Activated CD4-positive, CD25-positive, alpha-beta regulatory T cell treated with anti-CD3 and anti-CD28 coated beads, Interleukin-2, amount 50 U/mL, for 16 hours (primary cell): ENCODE measurements around the gene NPAS3.

ENCODE experiments used
- DNase-seq: peaks from one replicate; pipeline ENCODE4 v3.0.0-alpha.2; 2020; ENCODE audit warnings: low read depth, low spot score

Gene NPAS3

DNA sequence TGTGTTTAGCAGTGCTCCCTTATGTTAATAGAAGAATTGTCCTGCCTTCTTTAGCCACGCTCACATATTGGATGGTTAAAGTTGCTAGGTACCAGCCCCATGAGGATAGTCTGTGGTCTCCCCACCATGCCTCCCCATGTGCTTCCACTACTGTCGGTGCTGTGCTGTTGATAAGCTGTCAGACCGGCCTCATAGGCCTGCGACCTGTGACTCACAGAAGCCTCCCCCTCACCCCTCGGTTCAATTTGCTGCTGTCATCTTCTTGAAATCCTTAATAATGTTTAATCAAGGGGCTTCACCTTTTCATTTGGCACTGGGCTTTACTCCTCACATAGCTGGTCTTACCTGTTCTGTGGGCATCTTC is 227.2 kb downstream of the NPAS3 start:
- no peak for DNase-seq

DNA sequence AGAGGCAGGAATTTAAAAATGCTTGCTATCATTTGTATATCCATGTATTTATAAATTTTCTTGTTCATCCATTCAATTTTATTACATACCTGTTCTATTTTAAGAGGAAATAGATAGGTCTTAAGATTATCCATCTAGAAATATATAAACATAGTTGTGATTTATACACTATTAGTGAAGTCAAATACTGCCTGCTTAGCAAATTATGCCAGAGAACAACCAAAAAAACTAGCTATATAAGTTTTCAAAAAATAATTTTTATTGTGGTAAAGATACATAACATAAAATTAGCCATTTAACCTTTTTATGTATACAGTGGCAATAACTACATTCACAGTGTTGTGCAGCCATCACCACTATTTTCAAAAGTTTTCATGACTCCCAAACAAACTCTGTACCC is 237.3 kb downstream of the NPAS3 start:
- no peak for DNase-seq

DNA sequence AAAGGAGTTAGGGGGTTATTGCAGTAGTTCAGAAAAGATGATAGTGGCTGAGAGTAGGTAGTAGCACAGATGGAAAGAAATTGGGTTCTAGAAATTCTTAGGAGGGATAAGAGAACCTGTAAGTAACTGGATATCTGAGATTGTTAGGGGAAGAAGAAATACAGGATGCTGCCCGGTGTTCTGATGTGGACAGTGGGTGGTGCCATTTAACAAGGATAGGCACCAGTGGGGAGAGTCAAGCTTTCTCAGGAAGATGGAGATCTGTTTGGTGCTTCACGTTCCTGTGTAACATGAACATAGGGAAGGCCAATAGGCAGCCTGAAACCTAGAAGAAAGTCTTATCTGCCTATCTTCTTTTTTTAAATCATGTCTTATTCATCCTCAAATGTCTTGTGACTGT is 245.9 kb downstream of the NPAS3 start:
- DNase-seq, result no peak

DNA sequence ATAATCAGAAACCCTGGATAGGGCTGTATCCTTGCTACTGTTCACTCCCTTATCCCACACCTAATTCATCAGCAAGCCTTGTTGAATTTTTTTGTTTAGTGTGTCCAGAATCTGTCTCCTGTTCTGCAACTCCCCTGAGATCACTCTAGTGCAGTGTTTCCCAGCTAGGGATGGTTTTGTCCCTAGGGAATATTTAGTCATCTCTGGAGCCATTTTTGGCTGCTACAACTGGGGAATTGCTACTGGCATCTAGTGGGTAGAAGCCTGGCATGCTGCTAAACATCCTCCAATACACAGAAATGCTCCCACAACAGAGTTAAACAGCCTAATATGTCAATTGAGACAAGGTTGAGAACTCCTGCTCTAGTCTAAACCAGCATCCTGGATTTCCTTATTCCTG is 248.0 kb downstream of the NPAS3 start:
- no peak for DNase-seq

DNA sequence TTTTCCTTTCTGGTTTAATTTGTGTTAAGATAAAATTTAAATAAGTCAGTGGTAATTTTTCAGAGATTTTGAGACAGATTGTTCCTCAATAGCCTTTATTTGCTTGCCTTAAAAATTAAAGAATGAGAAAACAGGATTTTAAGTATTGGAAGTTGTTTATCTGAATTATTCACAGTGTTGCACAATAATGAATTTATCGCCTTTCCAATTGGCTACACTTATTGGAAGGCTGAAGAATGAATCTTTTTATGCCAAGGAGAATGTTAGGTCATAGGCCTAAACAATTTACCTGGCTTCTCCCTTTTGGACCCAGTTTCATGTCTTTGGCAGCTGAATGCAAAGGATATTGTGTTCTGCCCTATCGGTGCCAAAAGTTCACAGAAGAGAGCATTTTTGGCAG is 250.2 kb downstream of the NPAS3 start:
- no peak for DNase-seq

DNA sequence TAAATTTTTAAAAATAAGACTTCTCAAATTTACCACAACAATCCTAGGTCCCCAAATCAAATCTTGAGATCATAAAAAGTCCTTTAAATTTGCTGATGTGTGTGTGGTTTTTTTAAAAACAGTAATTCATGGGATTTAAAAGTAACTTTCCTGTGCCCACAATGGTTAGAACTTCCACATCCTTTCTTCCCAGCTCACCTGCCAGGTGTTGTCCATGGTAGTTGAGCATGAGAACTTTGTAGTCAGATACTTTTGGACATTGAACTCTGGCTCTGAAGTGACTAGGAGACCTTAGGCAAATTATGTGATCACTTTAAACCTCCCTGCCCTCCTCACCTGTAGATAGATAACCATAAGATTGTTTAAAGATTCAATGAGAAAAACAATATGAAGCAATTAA is 253.2 kb downstream of the NPAS3 start:
- no peak for DNase-seq

DNA sequence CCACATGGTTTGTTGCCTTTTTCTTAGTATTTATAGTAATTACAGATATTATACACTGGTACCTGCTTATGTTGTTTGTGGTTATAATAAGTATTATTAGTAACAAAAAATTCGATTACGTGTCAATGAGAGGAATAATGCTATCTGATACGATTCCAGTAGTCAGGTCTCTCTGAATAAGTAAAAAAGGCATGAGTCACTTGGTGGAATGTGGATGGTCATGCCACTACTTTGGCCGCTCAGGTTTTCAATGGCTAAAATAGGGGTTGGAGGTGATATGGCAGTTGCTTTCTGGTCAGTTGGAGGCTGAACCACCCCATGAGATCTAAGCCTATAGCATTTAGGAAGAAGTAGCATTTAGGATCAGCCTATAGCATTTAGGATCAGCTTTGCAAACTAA is 255.9 kb downstream of the NPAS3 start:
- DNase-seq, result no peak

DNA sequence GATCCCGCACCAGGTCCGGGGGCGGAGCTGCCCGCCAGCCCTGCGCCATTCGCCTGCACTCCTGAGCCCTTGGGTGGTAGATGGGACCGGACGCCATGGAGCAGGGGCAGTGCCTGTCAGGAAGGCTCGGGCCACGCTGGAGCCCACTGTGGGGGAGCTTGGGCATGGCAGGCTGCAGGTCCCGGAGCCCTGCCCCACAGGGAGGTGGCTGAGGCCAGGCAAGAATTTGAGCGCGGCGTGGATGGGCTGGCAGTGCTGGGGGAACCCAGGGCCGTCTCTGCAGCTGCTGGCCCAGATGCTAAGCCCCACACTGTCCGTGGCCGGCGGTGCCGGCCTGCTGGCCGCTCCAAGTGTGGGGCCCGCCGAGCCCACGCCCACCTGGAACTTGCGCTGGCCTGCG is 260.0 kb downstream of the NPAS3 start:
- DNase-seq, result no peak

DNA sequence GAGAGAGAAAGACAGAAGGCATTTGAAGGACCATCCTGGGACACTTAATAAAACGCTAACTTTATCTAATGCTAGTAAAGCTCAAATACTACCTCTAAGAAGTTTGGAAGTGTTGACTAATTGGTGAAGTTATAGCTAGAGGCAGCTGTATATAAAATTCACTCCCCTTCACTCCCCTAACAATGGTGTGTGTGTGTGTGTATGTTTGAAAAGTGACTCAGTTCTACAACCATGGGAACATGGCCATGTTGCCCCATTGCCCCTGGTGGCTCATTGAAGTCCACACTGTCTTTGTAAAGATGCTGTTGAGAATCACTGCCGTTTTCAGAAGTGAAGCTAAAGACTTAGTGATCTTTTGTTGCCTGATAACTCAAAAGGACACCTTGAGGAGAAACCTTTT is 262.4 kb downstream of the NPAS3 start:
- no peak for DNase-seq

DNA sequence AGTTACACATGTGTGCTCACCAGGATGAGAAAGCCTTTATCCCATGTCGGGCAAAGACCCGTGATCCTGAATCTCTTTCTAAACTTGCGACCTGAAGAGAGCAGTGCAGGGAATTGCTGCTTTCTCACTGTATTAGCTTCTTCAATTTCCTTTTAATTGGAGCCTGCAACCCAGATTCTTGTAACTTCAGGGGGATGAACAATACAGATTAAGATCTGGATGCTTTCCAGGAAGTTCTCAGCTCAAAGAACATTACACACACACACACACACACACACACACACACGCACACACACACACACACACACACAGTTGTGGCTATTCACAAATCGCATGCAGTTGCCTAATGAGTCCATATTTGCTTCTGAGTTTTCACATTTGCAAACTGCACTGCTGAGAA is 268.3 kb downstream of the NPAS3 start:
- DNase-seq, result no peak

DNA sequence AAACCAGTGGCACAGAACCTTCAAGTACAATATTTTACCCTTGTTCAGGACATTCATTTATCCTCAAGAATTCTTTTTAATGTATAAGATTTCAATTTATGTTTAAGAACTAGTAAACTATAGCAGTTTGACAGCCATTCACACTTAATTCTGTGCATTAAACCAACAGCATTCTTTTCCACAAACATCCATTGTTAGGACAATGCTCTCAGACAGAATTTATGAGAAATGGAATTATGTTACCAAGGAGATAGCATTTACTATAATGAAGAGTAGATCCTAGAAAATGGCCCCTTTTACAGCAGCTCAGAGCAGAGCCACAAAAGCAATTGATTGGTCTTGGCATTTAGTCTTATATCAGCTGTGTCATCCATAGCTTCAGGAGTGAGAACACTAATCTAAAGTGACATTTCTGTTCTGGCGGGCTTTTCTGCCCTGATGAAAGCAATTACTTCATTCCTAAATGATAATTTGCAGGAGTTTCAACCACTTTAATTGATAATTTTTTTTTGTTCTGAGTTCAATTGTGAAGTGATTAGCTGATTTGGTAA is 268.9 kb downstream of the NPAS3 start:
- DNase-seq, result no peak

DNA sequence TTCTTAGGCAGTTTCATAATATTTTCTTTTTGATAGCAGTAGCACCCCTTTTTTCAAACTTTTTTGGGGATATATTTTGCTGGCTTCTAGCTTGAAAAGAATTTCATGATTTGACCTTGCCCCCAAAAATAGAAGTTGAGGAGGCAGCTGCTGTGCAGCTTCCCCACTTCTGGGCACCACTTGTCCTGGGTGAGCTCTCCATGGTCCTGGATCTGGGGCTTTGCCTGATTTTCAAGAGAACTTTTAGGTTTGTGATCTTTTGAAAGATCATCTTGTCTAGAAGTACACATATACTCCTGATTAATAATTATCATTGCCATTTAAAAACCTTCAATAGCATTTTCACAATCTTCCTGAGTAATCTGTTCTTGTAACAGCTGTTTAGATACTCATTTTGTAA is 271.6 kb downstream of the NPAS3 start:
- DNase-seq, result no peak

DNA sequence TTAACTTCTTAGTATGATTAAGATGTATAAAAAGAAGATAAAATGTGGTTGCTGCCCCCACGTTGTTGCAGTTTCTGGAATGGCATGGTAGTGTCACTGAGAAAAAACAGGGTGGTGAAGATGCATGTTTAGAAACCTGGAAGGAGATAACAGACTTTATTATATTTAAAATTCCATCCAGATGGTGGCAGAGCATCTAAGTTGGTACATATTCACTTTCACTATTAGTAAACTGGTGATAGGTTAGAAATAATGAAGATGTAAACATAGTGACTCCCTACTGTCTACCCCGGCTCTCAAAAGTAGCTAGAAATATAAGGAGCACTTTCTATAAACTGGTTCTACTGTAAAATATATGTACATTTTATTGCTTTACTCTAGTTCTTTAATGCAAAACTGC is 279.3 kb downstream of the NPAS3 start:
- no peak for DNase-seq

DNA sequence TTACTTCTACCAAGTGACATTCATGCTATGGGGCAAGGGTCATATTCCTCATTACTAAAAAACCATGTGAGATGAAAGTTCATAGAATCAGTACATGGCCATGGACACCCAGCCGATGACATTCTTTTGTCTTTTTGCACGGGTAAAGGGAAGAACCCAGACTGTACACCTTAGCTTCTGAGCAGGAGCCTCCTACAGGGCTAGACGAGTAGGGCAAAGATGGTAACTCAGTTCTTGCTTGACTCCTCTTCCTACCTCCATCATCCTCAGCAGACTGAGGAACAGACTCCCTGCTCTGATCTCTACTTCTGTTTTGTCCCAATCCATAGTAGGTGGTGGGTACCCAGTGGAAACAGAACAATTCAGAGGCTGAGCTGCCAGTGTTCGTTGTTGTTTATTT is 281.3 kb downstream of the NPAS3 start:
- no peak for DNase-seq

DNA sequence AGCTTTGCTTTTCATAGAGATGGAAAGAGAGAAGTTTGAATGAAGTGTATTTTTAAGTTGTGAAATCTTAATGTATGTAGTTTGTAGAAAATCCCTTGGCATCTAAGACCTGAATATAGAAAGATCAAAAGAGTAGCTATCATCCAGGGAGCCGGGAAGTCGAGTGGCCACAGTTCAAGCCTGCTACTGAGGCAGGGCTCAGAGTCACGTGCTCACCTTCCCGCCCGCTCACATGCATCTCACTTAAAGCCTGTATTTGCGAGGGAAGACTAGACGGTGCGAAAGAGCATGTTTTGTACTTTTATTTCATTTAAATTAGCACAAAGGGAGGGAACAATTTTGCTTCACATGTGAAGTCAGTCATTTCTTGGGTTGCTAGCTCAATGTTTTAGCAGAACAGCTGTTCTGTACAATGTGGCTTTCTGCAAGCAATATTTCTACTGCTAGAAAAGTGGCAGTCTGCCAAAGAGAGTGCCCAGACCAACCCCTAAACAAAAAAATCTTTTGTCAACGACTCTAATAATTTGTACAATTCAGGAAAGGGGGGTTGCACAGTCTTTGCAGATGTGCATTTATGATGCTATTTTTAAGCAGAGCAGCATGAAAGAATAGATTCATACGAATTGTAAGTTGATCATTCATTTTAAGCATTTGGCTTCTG is 290.7 kb downstream of the NPAS3 start:
- no peak for DNase-seq

DNA sequence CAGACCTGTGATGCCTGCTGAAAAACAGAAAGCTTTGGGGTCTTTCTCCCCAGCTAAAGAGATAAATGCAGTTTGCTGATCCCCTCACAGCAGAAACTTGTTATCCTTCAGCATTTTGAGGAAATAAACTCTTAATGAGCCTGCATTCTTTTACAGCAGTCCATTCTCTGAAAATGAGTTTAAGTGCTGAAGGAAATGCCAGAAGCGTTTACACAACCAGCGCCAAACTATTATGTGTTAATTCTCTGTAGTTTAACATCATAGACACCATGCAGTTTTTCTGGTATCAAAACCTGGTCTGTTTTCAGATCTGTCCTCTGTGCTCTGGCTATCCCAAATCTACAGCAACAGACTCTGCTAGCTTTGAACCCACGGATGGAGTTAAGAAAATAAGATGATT is 291.3 kb downstream of the NPAS3 start:
- DNase-seq, result no peak

DNA sequence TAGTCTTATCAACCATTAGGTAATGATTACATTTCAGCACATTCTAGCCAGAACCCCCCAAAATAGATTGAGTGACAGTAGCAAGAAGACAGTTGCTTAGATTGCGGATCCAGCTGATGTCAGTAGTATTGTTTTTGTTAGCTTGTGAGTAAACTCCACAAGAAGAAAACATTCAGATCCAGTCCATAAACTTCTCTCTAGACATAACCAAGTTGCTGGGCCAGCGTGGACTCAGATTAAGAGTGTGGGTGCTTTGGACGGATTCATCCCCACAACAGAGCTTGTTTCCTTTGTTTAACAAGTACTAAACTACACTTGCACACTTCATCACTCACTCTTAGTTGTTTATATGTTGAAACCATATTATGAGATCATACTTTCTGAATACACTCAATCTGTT is 293.4 kb downstream of the NPAS3 start:
- DNase-seq, result no peak

DNA sequence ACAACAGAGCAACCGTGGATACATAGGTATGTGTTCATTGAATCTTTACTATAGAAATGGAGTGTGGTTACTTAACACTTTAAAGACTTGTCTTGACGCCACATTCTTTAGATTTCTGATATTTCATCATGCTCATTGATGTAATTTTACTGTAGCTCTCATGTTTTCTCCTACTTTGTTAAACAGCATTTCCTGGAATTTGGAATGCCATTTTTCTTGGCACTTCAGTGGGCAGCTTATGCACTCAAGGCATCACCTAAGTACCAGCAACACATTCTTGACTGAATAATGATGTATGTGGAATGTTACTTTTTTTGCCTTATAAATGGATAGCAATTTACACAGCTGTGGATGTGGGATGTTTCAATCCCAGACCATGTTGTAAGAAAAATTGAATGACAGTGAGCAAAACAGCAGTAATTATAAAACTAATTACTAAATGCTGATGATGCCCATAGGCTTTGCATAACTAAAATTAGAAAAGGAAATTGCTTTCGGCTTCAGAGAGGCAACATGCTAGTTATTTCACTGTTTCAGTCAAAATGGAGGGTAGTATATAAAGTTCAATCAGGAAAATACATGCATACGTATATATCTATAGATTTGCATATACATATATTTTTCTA is 298.5 kb downstream of the NPAS3 start:
- DNase-seq, result no peak

DNA sequence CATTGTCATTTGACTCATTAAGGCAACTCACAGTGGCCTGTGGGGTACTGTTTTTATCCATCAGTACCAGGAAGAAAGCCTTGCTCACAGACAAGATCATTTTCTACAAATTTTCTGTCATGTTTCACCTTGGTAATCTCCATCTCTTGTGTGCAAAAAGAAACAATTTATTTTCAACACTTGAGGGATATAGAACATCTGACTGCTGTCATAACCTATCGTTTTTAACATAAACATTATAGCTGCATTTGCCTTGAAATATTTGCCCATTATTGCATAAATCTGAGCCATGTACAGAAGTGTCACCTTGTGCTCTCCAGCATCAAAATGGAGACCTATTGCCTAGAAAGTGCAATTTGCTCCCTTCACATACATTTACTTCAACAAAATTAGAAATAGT is 300.8 kb downstream of the NPAS3 start:
- no peak for DNase-seq

DNA sequence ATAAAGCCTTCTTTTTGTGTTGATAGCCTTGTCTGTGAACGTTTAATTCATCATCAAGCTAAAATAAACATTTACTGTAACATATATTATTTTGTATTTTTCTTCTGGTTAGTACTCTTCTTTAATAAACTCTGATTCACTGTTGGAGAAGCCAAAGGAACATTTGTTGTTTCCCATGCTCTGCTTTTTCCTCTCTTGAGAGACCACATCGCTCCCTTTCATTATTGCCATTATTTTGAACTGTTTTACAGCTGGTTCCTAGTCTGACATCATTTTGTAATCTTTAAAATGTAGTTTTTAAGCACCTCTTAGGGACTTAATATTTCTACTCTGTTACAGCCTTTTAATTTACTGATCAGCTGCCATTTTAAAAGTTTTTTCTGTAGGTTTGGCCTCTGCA is 301.8 kb downstream of the NPAS3 start:
- DNase-seq, result no peak

DNA sequence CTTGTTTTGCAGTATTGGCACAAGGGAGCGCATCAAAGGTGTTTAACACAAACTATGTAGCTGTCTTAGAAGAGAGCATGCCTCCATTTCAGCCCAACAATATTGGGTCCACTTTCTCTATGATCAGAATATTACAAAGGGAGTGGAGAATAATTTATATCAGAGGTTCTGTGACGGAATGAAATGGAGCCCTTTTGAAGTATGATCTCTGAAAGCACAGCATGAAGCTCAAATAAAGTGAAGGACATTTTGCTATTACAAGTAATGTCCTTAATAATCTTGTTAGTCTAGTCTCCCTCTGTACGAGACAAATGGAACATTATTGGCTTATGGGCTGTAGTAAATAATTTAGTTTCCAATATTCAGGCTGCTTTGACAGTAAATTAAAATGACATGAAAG is 302.7 kb downstream of the NPAS3 start:
- no peak for DNase-seq

DNA sequence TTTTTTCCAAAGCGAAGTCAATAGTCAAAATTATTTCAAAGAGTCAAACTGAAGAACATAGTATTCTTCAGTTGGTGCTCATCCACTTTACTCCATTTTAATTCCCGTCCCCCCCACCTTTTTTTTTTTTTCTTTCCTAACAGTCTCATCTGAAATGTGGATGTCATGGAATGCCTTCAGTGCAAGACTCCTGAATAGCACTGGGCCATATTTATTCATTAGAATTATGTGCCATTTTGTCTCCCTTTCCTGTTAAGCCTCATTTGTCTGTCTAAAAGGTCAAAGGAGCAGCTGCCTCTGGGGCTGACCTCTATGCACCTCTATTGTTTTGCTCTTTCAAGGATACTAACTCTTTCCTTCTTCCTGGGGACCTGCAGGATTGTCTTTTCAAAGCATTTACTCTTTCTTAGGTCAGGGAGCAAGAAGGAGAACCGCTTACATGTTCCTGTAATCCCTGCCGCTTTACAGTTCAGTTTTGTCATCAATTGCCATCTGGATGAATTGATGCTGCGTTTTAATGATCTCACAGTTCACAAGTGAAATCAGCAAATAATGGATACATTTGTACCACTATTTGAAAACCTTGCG is 310.6 kb downstream of the NPAS3 start:
- no peak for DNase-seq

DNA sequence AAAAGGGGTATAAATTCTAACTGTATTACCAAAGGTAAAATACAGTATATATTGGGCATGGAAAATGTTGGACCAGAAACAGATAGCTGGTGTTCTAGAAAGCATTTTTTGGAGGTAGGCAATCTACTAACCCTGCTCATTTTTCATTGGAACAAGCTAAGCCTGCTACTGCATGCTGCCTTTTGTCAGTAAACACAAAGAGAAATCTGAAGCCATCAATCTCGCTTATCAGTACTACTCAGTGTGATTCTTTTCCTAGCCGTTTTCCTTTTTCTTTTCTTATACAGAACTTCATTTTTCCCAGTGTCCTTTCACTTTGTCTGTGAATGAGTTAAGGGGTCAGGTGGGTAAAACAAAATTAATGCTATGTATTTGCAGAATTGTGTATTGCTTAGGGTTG is 312.3 kb downstream of the NPAS3 start:
- no peak for DNase-seq
